Tibial nerve (tissue), 4 donors: ENCODE measurements around the gene UBE2D1.

Experiments
- EP300 ChIP-seq, 2 donors: sonication (generic); formaldehyde crosslinking; IDR thresholded peaks; one replicate each; pipeline ENCODE4 v1.6.1; 2017; ENCODE audit warnings: antibody characterized with exemption in 2 of 2, mild to moderate bottlenecking in 1 of 2
- POLR2A ChIP-seq, 2 donors: fragments of 450-650 bp; IDR thresholded peaks; one replicate each; pipeline ENCODE4 v1.6.1; 2017; ENCODE audit warnings: antibody characterized with exemption in 2 of 2, mild to moderate bottlenecking in 2 of 2, moderate library complexity in 2 of 2
- TF ChIP-seq, protein P1 (sequence below), 5 experiments: fragments of 200-600 bp in 3 of 5; fragments of 450-650 bp in 2 of 5; sonication (generic) in 3 of 5; IDR thresholded peaks; one replicate each; pipeline ENCODE4 v1.5.1; 2016 to 2019; ENCODE audit warnings: antibody characterized with exemption in 5 of 5, mild to moderate bottlenecking in 3 of 5, moderate library complexity in 2 of 5

DNA sequence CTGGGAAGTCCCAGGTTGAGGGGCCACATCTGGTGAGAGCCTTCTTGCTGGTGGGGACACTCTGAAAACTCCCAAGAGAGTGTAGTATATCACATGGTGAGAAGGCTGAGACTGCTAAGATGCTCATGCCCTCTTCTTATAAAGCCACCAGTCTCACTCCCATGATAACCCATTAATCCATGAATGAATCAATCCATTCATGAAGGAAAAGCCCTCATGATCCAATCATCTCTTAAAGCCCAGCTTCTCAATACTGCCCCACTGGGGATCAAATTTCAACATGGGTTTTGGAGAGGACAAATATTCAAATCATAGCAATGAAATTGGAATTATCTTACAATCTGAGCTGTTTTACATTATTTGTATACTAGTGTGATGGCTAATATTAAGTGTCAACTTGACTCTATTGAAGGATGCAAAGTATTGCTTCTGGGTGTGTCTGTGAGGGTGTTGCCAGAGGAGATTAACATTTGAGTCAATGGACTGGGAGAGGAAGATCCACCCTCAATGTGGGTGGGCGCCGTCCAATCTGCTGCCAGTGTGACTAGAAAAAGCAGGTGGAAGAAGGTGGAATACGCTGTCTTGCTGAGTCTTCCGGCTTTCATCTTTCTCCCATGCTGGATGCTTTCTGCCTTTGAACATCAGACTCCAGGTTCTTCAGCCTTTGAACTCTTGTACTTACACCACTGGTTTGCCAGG lies 14.3 kb upstream of the UBE2D1 start:
- TF ChIP-seq, protein P1, sequence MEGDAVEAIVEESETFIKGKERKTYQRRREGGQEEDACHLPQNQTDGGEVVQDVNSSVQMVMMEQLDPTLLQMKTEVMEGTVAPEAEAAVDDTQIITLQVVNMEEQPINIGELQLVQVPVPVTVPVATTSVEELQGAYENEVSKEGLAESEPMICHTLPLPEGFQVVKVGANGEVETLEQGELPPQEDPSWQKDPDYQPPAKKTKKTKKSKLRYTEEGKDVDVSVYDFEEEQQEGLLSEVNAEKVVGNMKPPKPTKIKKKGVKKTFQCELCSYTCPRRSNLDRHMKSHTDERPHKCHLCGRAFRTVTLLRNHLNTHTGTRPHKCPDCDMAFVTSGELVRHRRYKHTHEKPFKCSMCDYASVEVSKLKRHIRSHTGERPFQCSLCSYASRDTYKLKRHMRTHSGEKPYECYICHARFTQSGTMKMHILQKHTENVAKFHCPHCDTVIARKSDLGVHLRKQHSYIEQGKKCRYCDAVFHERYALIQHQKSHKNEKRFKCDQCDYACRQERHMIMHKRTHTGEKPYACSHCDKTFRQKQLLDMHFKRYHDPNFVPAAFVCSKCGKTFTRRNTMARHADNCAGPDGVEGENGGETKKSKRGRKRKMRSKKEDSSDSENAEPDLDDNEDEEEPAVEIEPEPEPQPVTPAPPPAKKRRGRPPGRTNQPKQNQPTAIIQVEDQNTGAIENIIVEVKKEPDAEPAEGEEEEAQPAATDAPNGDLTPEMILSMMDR (IDR thresholded peaks at IDR 0.05): no peak
- TF ChIP-seq POLR2A (IDR thresholded peaks at IDR 0.05) (no peak), EP300 (IDR thresholded peaks at IDR 0.05) (no peak)
